Liver (tissue), 9 donors: ENCODE measurements around the gene FAM13C. TPM values are rescaled to one million over a fixed set of nuclear protein-coding genes. Genes with fewer than 3 reads are reported as not detected.

Experiments
- DNase-seq: peaks from one replicate; pipeline ENCODE4 v3.0.0-alpha.2; 2017; ENCODE audit warnings: low spot score
- H3K27ac ChIP-seq, 2 donors: one replicate each; pipeline ENCODE4 v1.7.0; 2013; ENCODE audit warnings: inconsistent platforms in 2 of 2, low read length in 2 of 2, control low read depth in 1 of 2, low read depth in 1 of 2, mild to moderate bottlenecking in 1 of 2
- H3K27me3 ChIP-seq, 4 donors: one replicate each; pipeline versions ENCODE4 v1.6.1 to v1.7.0; 2013; ENCODE audit warnings: low read length in 3 of 4, inconsistent platforms in 1 of 4, mild to moderate bottlenecking in 1 of 4, moderate library complexity in 1 of 4; ENCODE audit not compliant: control insufficient read depth in 4 of 4, insufficient read depth in 4 of 4
- H3K36me3 ChIP-seq, 4 donors: one replicate each; pipeline versions ENCODE4 v1.6.1 to v1.7.0; 2013; ENCODE audit warnings: low read length in 3 of 4, mild to moderate bottlenecking in 3 of 4, low read depth in 1 of 4, moderate library complexity in 1 of 4; ENCODE audit not compliant: control insufficient read depth in 4 of 4, insufficient read depth in 3 of 4
- H3K4me1 ChIP-seq, 4 donors: one replicate each; pipeline versions ENCODE4 v1.6.1 to v1.7.0; 2013; ENCODE audit warnings: low read length in 3 of 4, mild to moderate bottlenecking in 3 of 4, moderate library complexity in 1 of 4; ENCODE audit not compliant: control insufficient read depth in 4 of 4, insufficient read depth in 4 of 4
- H3K4me3 ChIP-seq, 3 donors: one replicate each; pipeline versions ENCODE4 v1.6.1 to v1.7.0; 2013; ENCODE audit warnings: low read length in 3 of 3, control low read depth in 1 of 3, low read depth in 1 of 3, mild to moderate bottlenecking in 1 of 3
- H3K9ac ChIP-seq, 2 donors: one replicate each; pipeline ENCODE4 v1.7.0; 2013; ENCODE audit warnings: low read length in 2 of 2, mild to moderate bottlenecking in 2 of 2, moderate library complexity in 2 of 2, control low read depth in 1 of 2, low read depth in 1 of 2
- H3K9me3 ChIP-seq, 4 donors: one replicate each; pipeline versions ENCODE4 v1.6.1 to v1.7.0; 2013; ENCODE audit warnings: low read length in 3 of 4; ENCODE audit not compliant: control insufficient read depth in 4 of 4
- ATF3 ChIP-seq: IDR thresholded peaks from 2 replicates; pipeline ENCODE4 v1.6.1; 2016; ENCODE audit warnings: antibody characterized with exemption
- CTCF ChIP-seq: fragments of 150-350 bp; IDR thresholded peaks from 2 replicates; pipeline ENCODE4 v1.5.1; 2017; ENCODE audit warnings: improper control_type of control experiment, low read depth, low read length; ENCODE audit not compliant: missing input control
- EGR1 ChIP-seq, 2 donors: IDR thresholded peaks; 2 replicates each; pipeline ENCODE4 v1.6.1; 2016 to 2018; ENCODE audit warnings: antibody characterized with exemption in 2 of 2, low read depth in 2 of 2
- FOXA1 ChIP-seq: IDR thresholded peaks from 2 replicates; pipeline ENCODE4 v1.6.1; 2016; ENCODE audit warnings: antibody characterized with exemption
- FOXA2 ChIP-seq: IDR thresholded peaks from 2 replicates; pipeline ENCODE4 v1.6.1; 2016; ENCODE audit warnings: antibody characterized with exemption
- GABPA ChIP-seq, 2 donors: IDR thresholded peaks in 1 of 2; conservative IDR thresholded peaks in 1 of 2; 2 replicates each; pipeline ENCODE4 v1.6.1; 2016; ENCODE audit warnings: antibody characterized with exemption in 2 of 2, mild to moderate bottlenecking in 1 of 2, moderate library complexity in 1 of 2
- HNF4G ChIP-seq: IDR thresholded peaks from 2 replicates; pipeline ENCODE4 v1.6.1; 2016; ENCODE audit warnings: antibody characterized with exemption
- JUND ChIP-seq, 2 donors: IDR thresholded peaks; 2 replicates each; pipeline ENCODE4 v1.6.1; 2016; ENCODE audit warnings: antibody characterized with exemption in 2 of 2
- MAX ChIP-seq: IDR thresholded peaks from 2 replicates; pipeline ENCODE4 v1.6.1; 2016; ENCODE audit warnings: antibody characterized with exemption
- NR2F2 ChIP-seq: IDR thresholded peaks from 2 replicates; pipeline ENCODE4 v1.6.1; 2016; ENCODE audit warnings: antibody characterized with exemption
- RAD21 ChIP-seq, 2 donors: IDR thresholded peaks; 2 replicates each; pipeline ENCODE4 v1.6.1; 2016; ENCODE audit warnings: antibody characterized with exemption in 2 of 2, mild to moderate bottlenecking in 2 of 2
- REST ChIP-seq: IDR thresholded peaks from 2 replicates; pipeline ENCODE4 v1.6.1; 2016; ENCODE audit warnings: antibody characterized with exemption, mild to moderate bottlenecking
- RXRA ChIP-seq, 2 donors: IDR thresholded peaks; 2 replicates each; pipeline ENCODE4 v1.6.1; 2017 to 2018; ENCODE audit warnings: antibody characterized with exemption in 2 of 2, mild to moderate bottlenecking in 1 of 2
- TAF1 ChIP-seq: conservative IDR thresholded peaks from 2 replicates; pipeline ENCODE4 v1.6.1; 2016; ENCODE audit warnings: antibody characterized with exemption, mild to moderate bottlenecking
- YY1 ChIP-seq: IDR thresholded peaks from 2 replicates; pipeline ENCODE4 v1.6.1; 2016; ENCODE audit warnings: antibody characterized with exemption, mild to moderate bottlenecking
- ZBTB33 ChIP-seq: IDR thresholded peaks from 2 replicates; pipeline ENCODE4 v1.6.1; 2016; ENCODE audit warnings: antibody characterized with exemption
- WGBS: extraction: QIAGEN DNeasy Blood & Tissue Kit; methylation state at CpG from one replicate; pipeline ENCODE4 v1.1.7; 2013; 5-methylcytosine and 5-hydroxymethylcytosine counted together
- polyA plus RNA-seq, 2 donors: library from polyadenylated mRNA; stranded (reverse) in 1 of 2; unstranded in 1 of 2; fragments of 200-250 nt in 1 of 2; fragments of >200 nt in 1 of 2; fragmentation: Nextera tagmentation in 1 of 2; extraction: Ambion mirVana in 1 of 2; gene quantifications; one replicate each; pipeline versions ENCODE4 v1.2.1 to v1.2.3, GENCODE V29; 2013 to 2015
- total RNA-seq, 2 donors: library from RNA; depleted of rRNA; stranded (reverse); fragments of >200 nt; gene quantifications; one replicate each; pipeline ENCODE4 v1.2.3, GENCODE V29; 2014
- donor health status: healthy.
- donor health status: healthy.
- donor health status: healthy.
- donor health status: healthy.
- donor health status: healthy.

FAM13C gene
- total and polyA plus RNA-seq, 4 donors: 0.87 to 2.4 (median 2.1) TPM

- TF ChIP-seq ZBTB33: no peak
- no peak for TF ChIP-seq JUND (IDR thresholded peaks at IDR 0.05)
- no peak for TF ChIP-seq RXRA (IDR thresholded peaks at IDR 0.05)
Measured at GRCh38 chr10:59255463-59255862, 106.9 kb downstream of the FAM13C start (continued).

- no peaks in the 10 kb centered on the region for H3K9me3 ChIP-seq
- no peak overlapping the region for H3K4me3 ChIP-seq
- no peak overlapping the region for H3K27ac ChIP-seq
- peaks cover 0 to 3% (median 0%) of the 10 kb centered on the region in 4 donors for H3K36me3 ChIP-seq
- no peaks in the 10 kb centered on the region for H3K4me1 ChIP-seq
- TF ChIP-seq RAD21 (IDR thresholded peaks at IDR 0.05): no peak
- TF ChIP-seq GABPA (IDR thresholded peaks at IDR 0.05 in 1 of 2, conservative IDR thresholded peaks at IDR 0.05 in 1 of 2): no peak
- TF ChIP-seq NR2F2: no peak
- no peak for TF ChIP-seq MAX
- TF ChIP-seq ATF3: no peak
- no peak for TF ChIP-seq YY1
- no peak for TF ChIP-seq FOXA2
- no peak for DNase-seq
- no peaks in the 10 kb centered on the region for H3K27me3 ChIP-seq
- no peak overlapping the region for H3K9ac ChIP-seq
Measured at GRCh38 chr10:59252491-59252890, 109.9 kb downstream of the FAM13C start.

- no peak overlapping the region for H3K9ac ChIP-seq
- peaks cover 0 to 4% (median 0%) of the 10 kb centered on the region in 4 donors for H3K36me3 ChIP-seq
- no peak overlapping the region for H3K4me3 ChIP-seq
- no peak overlapping the region for H3K27ac ChIP-seq
- no peaks in the 10 kb centered on the region for H3K27me3 ChIP-seq
- H3K9me3 ChIP-seq: no peaks in the 10 kb centered on the region
- DNase-seq: no peak
- TF ChIP-seq REST (no peak), FOXA2 (no peak), RXRA (IDR thresholded peaks at IDR 0.05) (no peak), EGR1 (IDR thresholded peaks at IDR 0.05; ENCODE audit: low read depth in 2 of 2) (no peak), HNF4G (no peak), YY1 (no peak), FOXA1 (no peak), NR2F2 (no peak), JUND (IDR thresholded peaks at IDR 0.05) (no peak), TAF1 (no peak), ATF3 (no peak), RAD21 (IDR thresholded peaks at IDR 0.05) (no peak), GABPA (IDR thresholded peaks at IDR 0.05 in 1 of 2, conservative IDR thresholded peaks at IDR 0.05 in 1 of 2) (no peak), CTCF (no peak)
- 83% methylated on average over 1 of the region's 1 CpG for WGBS
- no peaks in the 10 kb centered on the region for H3K4me1 ChIP-seq
Measured at GRCh38 chr10:59245686-59246085, 116.7 kb downstream of the FAM13C start.
